CD14-positive monocyte (primary cell): ENCODE data around the gene FOXF2. TPM values are rescaled to one million over a fixed set of nuclear protein-coding genes. Genes with fewer than 3 reads are reported as not detected.

Source experiments
- DNase-seq, 3 donors: peaks; one replicate each; pipeline ENCODE4 v3.0.0-alpha.2; 2011 to 2022
- H2AFZ ChIP-seq: 2 replicates; pipeline ENCODE4 v1.6.0; 2012; ENCODE audit warnings: mild to moderate bottlenecking, low read depth, low read length, inconsistent platforms; ENCODE audit not compliant: insufficient read depth, poor library complexity, severe bottlenecking
- H3K27ac ChIP-seq, 2 donors: 1 replicate in 1 of 2; 2 replicates in 1 of 2; pipeline ENCODE4 v1.5.1; 2012 to 2013; ENCODE audit warnings: low read length in 2 of 2, control low read depth in 1 of 2, inconsistent platforms in 1 of 2, low read depth in 1 of 2, mild to moderate bottlenecking in 1 of 2
- H3K27me3 ChIP-seq, 2 donors: one replicate each; pipeline versions ENCODE4 v1.6.0 to v1.6.1; 2011 to 2013; ENCODE audit warnings: low read length in 2 of 2; ENCODE audit not compliant: control insufficient read depth in 2 of 2, insufficient read depth in 2 of 2
- H3K36me3 ChIP-seq, 2 donors: replicated peaks in 1 of 2; 1 replicate in 1 of 2; 2 replicates in 1 of 2; pipeline versions ENCODE4 v1.5.1 to v1.6.1; 2012 to 2013; ENCODE audit warnings: low read length in 2 of 2, control low read depth in 1 of 2, inconsistent platforms in 1 of 2, mild to moderate bottlenecking in 1 of 2; ENCODE audit not compliant: insufficient read depth in 2 of 2, control insufficient read depth in 1 of 2
- H3K4me1 ChIP-seq, 2 donors: 1 replicate in 1 of 2; 2 replicates in 1 of 2; pipeline versions ENCODE4 v1.5.1 to v1.6.1; 2012 to 2013; ENCODE audit warnings: low read length in 2 of 2, control low read depth in 1 of 2, inconsistent platforms in 1 of 2, mild to moderate bottlenecking in 1 of 2, moderate library complexity in 1 of 2; ENCODE audit not compliant: insufficient read depth in 2 of 2, control insufficient read depth in 1 of 2
- H3K4me2 ChIP-seq: replicated peaks from 2 replicates; pipeline ENCODE3; 2012; ENCODE audit warnings: low read length, moderate library complexity, mild to moderate bottlenecking; ENCODE audit not compliant: poor library complexity, severe bottlenecking; ENCODE audit errors: extremely low read depth
- H3K4me3 ChIP-seq, 3 experiments: fragments of 200-600 bp in 1 of 3; sonication (generic) in 1 of 3; replicated peaks in 1 of 3; 1 replicate in 2 of 3; 2 replicates in 1 of 3; pipeline ENCODE4 v1.5.1; 2011 to 2013; ENCODE audit warnings: low read length in 3 of 3, mild to moderate bottlenecking in 3 of 3, control low read depth in 2 of 3, low read depth in 2 of 3, inconsistent platforms in 1 of 3, moderate library complexity in 1 of 3
- H3K79me2 ChIP-seq: 2 replicates; pipeline ENCODE4 v1.6.0; 2012; ENCODE audit warnings: mild to moderate bottlenecking, control low read depth, inconsistent platforms, low read length, moderate library complexity; ENCODE audit not compliant: insufficient read depth
- H3K9ac ChIP-seq: 2 replicates; pipeline ENCODE4 v1.6.0; 2017; ENCODE audit warnings: low read length, mild to moderate bottlenecking; ENCODE audit not compliant: insufficient read depth, poor library complexity, severe bottlenecking
- H3K9me3 ChIP-seq, 2 donors: replicated peaks in 1 of 2; 1 replicate in 1 of 2; 2 replicates in 1 of 2; pipeline versions ENCODE4 v1.5.1 to v1.6.1; 2012 to 2013; ENCODE audit warnings: low read length in 2 of 2, control low read depth in 1 of 2; ENCODE audit not compliant: control insufficient read depth in 1 of 2, insufficient read depth in 1 of 2
- H4K20me1 ChIP-seq: 2 replicates; pipeline ENCODE4 v1.6.0; 2012; ENCODE audit warnings: mild to moderate bottlenecking, low read length, control low read depth, moderate library complexity; ENCODE audit not compliant: insufficient read depth
- H3K27ac Mint-ChIP-seq, 7 donors: one replicate each; pipeline ENCODE4 v1.8.0; 2020; ENCODE audit warnings: mild to moderate bottlenecking in 7 of 7, mixed read lengths in 7 of 7, moderate library complexity in 6 of 7, inconsistent platforms in 2 of 7
- H3K27me3 Mint-ChIP-seq, 3 donors: one replicate each; pipeline ENCODE4 v1.8.0; 2021 to 2022; ENCODE audit warnings: low read depth in 3 of 3, mild to moderate bottlenecking in 3 of 3, mixed read lengths in 3 of 3, moderate library complexity in 3 of 3, inconsistent platforms in 1 of 3
- H3K36me3 Mint-ChIP-seq, 2 donors: one replicate each; pipeline ENCODE4 v1.8.0; 2020; ENCODE audit warnings: mixed read lengths in 2 of 2, inconsistent platforms in 1 of 2, mild to moderate bottlenecking in 1 of 2
- H3K4me1 Mint-ChIP-seq: one replicate; pipeline ENCODE4 v1.8.0; 2020; ENCODE audit warnings: mild to moderate bottlenecking, mixed read lengths
- H3K4me3 Mint-ChIP-seq, 2 donors: one replicate each; pipeline ENCODE4 v1.8.0; 2020; ENCODE audit warnings: mild to moderate bottlenecking in 2 of 2, mixed read lengths in 2 of 2, moderate library complexity in 1 of 2
- H3K9me3 Mint-ChIP-seq, 7 donors: one replicate each; pipeline ENCODE4 v1.8.0; 2020 to 2022; ENCODE audit warnings: mixed read lengths in 7 of 7, mild to moderate bottlenecking in 6 of 7, moderate library complexity in 6 of 7, inconsistent platforms in 2 of 7
- WGBS: methylation state at CpG from one replicate; pipeline ENCODE4 v1.1.5; 2013; ENCODE audit warnings: missing lambda C conversion rate; ENCODE audit not compliant: insufficient coverage; 5-methylcytosine and 5-hydroxymethylcytosine counted together
- intact Hi-C, 2 donors: fragments of 100-400 bp; cut with micrococcal nuclease; formaldehyde crosslinking; loops; one replicate each; pipeline versions ENCODE4 v1.15.0 to v1.15.1; 2023
- polyA plus RNA-seq, 3 donors: library from polyadenylated mRNA; depleted of rRNA in 1 of 3; unstranded in 2 of 3; stranded (reverse) in 1 of 3; fragments of 300-500 nt in 2 of 3; fragments of >200 nt in 1 of 3; fragmentation: Illumina TruSeq in 2 of 3; gene quantifications; 1 replicate in 2 of 3; 2 replicates in 1 of 3; pipeline ENCODE4 v1.2.3, GENCODE V29; 2012 to 2021
- TF ChIP-seq, protein P1 (sequence below): fragments of 200-600 bp; IDR thresholded peaks from one replicate; pipeline ENCODE4 v1.8.0; 2022; ENCODE audit warnings: antibody characterized with exemption, mild to moderate bottlenecking

Gene FOXF2
- polyA plus RNA-seq, 3 donors: 0.03 TPM; not detected in 2

- peak overlapping the region in 1 of 2 donors; percentile 60 for H3K4me3 Mint-ChIP-seq
- peaks cover 2 to 6% of the 10 kb centered on the region in 2 donors for H3K36me3 Mint-ChIP-seq
- H3K27me3 ChIP-seq: peaks cover 79 to 90% of the 10 kb centered on the region in 2 donors
- H3K27ac Mint-ChIP-seq: no peak overlapping the region
- TF ChIP-seq, protein P1, sequence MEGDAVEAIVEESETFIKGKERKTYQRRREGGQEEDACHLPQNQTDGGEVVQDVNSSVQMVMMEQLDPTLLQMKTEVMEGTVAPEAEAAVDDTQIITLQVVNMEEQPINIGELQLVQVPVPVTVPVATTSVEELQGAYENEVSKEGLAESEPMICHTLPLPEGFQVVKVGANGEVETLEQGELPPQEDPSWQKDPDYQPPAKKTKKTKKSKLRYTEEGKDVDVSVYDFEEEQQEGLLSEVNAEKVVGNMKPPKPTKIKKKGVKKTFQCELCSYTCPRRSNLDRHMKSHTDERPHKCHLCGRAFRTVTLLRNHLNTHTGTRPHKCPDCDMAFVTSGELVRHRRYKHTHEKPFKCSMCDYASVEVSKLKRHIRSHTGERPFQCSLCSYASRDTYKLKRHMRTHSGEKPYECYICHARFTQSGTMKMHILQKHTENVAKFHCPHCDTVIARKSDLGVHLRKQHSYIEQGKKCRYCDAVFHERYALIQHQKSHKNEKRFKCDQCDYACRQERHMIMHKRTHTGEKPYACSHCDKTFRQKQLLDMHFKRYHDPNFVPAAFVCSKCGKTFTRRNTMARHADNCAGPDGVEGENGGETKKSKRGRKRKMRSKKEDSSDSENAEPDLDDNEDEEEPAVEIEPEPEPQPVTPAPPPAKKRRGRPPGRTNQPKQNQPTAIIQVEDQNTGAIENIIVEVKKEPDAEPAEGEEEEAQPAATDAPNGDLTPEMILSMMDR: no peak
- peaks cover 0 to 20% of the 10 kb centered on the region in 2 donors for H3K4me1 ChIP-seq
- no peak overlapping the region for H3K9ac ChIP-seq
- H3K9me3 Mint-ChIP-seq: peaks cover 0 to 24% (median 9%) of the 10 kb centered on the region in 7 donors
- no peak overlapping the region for H2AFZ ChIP-seq
- no peaks in the 10 kb centered on the region for H3K79me2 ChIP-seq
- no peak overlapping the region for H3K27ac ChIP-seq
- no peaks in the 10 kb centered on the region for H3K36me3 ChIP-seq
- 2% methylated on average over 47 of the region's 47 CpGs for WGBS
- no peak for DNase-seq
- intact Hi-C loops: loop anchor here (10.0 kb wide), 2 partner anchors 599 to 799 kb away; no protein-coding TSS in a partner anchor
- H4K20me1 ChIP-seq: no peaks in the 10 kb centered on the region
- peaks cover 76 to 88% (median 82%) of the 10 kb centered on the region in 3 donors for H3K27me3 Mint-ChIP-seq
- peak overlapping the region; percentile 17 for H3K4me2 ChIP-seq
- H3K9me3 ChIP-seq: peaks cover 0 to 40% of the 10 kb centered on the region in 2 donors
- peaks cover 20% of the 10 kb centered on the region for H3K4me1 Mint-ChIP-seq
- H3K4me3 ChIP-seq: no peak overlapping the region
These were observed 4.4 kb downstream of the FOXF2 start for GRCh38 chr6:1393641-1394283.

DNA sequence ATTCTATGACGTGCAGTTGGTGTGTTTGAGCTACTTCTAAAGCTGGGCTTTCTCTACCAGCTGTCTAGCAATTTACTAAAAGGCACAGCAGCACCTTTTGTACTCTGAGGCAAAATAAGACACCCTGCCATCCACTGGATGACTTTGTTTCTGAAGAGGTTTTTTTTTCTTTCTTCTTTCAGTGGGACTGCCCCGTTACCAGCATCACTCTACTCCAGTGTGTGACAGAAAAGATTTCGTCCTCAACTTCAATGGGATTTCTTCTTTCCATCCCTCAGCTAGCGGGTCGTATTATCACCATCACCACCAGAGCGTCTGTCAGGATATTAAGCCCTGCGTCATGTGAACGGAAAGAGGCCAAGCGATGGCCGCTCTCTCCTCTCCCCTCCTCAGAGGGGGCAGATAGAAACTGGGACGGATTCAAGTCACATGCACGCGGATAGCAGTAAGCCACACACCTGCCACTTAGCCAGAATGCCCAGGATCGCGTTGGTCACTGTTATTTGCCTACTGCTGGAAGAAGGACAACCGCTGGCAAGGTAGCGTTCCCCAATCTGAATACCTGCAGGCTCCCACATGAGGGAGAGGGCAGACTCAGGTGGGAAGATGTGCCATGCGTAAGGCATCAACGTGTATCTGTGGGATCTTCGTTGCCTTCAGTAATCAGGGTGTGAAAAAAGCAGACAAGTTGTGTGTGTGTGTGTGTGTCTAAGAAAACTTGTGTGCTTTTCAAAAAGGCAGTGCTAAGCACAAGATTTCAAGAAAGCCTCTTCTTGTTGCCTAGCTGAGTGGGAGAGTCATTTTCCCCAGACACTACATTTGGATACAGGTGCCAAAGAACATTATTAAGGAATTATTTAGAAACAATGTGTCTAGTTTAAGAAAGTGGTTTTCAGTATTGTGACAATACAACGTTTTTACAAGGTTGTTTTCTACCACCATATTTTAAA, 5.4 kb downstream of the FOXF2 start:
- Histone ChIP-seq H3K27ac (no peak overlapping the region), H3K4me1 (peaks cover 0 to 20% of the 10 kb centered on the region in 2 donors), H3K4me2 (no peak overlapping the region), H3K36me3 (no peaks in the 10 kb centered on the region), H3K4me3 (no peak overlapping the region), H2AFZ (no peak overlapping the region), H3K79me2 (no peaks in the 10 kb centered on the region), H3K27me3 (peaks cover 84 to 95% of the 10 kb centered on the region in 2 donors), H4K20me1 (no peaks in the 10 kb centered on the region), H3K9me3 (peaks cover 0 to 40% of the 10 kb centered on the region in 2 donors), H3K9ac (no peak overlapping the region)
- Mint-ChIP-seq H3K36me3 (peaks cover 2 to 6% of the 10 kb centered on the region in 2 donors), H3K27ac (peak overlapping the region in 1 of 7 donors; percentile 28), H3K4me1 (peaks cover 16% of the 10 kb centered on the region), H3K27me3 (peaks cover 76 to 89% (median 83%) of the 10 kb centered on the region in 3 donors), H3K4me3 (peak overlapping the region in 1 of 2 donors; percentile 83), H3K9me3 (peaks cover 0 to 19% (median 8%) of the 10 kb centered on the region in 7 donors)
- DNase-seq: no peak
- TF ChIP-seq, protein P1: no peak
- intact Hi-C loops: loop anchor here (5.0 to 10.0 kb wide), 4 partner anchors 132 to 802 kb away; no protein-coding TSS in a partner anchor
- 43% methylated on average over 16 of the region's 21 CpGs for WGBS
